ENCODE data around the gene MYL6.
"Not testable (repeated sequence)": the region's sequence is repeated elsewhere in the genome, so short reads cannot be mapped to it uniquely, and the experiment has no call there.

GRCh38 chr12:56156464-56157200 lies 1.5 kb upstream of the MYL6 start:
- TF ChIP-seq, protein P1, sequence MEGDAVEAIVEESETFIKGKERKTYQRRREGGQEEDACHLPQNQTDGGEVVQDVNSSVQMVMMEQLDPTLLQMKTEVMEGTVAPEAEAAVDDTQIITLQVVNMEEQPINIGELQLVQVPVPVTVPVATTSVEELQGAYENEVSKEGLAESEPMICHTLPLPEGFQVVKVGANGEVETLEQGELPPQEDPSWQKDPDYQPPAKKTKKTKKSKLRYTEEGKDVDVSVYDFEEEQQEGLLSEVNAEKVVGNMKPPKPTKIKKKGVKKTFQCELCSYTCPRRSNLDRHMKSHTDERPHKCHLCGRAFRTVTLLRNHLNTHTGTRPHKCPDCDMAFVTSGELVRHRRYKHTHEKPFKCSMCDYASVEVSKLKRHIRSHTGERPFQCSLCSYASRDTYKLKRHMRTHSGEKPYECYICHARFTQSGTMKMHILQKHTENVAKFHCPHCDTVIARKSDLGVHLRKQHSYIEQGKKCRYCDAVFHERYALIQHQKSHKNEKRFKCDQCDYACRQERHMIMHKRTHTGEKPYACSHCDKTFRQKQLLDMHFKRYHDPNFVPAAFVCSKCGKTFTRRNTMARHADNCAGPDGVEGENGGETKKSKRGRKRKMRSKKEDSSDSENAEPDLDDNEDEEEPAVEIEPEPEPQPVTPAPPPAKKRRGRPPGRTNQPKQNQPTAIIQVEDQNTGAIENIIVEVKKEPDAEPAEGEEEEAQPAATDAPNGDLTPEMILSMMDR (conservative IDR thresholded peaks at IDR 0.05 in 1 of 2, IDR thresholded peaks at IDR 0.05 in 1 of 2; ENCODE audit: extremely low read depth in 1 of 2, insufficient read depth in 1 of 2, low read depth in 1 of 2, low read length in 2 of 2), result not testable (repeated sequence)
- not testable (repeated sequence) for TF ChIP-seq EZH2 (IDR thresholded peaks at IDR 0.05; ENCODE audit: borderline replicate concordance, low read length)

All from mammary epithelial cell (primary cell).